Nephron progenitor cell (in vitro differentiated cells): ENCODE measurements around the gene NXPE3.

ENCODE experiments used
- DNase-seq: peaks from one replicate; pipeline ENCODE4 v3.0.0; 2021
- H3K27ac Mint-ChIP-seq: 2 replicates; pipeline ENCODE4 v1.8.0; 2021; ENCODE audit warnings: mild to moderate bottlenecking, moderate library complexity, mixed read lengths
- H3K27me3 Mint-ChIP-seq: 2 replicates; pipeline ENCODE4 v1.8.0; 2021; ENCODE audit warnings: mild to moderate bottlenecking, low read depth, mixed read lengths; ENCODE audit not compliant: poor library complexity
- H3K36me3 Mint-ChIP-seq: 2 replicates; pipeline ENCODE4 v1.8.0; 2021; ENCODE audit warnings: low read depth, mixed read lengths
- H3K4me1 Mint-ChIP-seq: 2 replicates; pipeline ENCODE4 v1.8.0; 2021; ENCODE audit warnings: mixed read lengths
- H3K4me3 Mint-ChIP-seq: 2 replicates; pipeline ENCODE4 v1.8.0; 2021; ENCODE audit warnings: mild to moderate bottlenecking, moderate library complexity, mixed read lengths
- H3K9me3 Mint-ChIP-seq: 2 replicates; pipeline ENCODE4 v1.8.0; 2021; ENCODE audit warnings: mild to moderate bottlenecking, moderate library complexity, mixed read lengths
- CTCF ChIP-seq: fragments of 200-600 bp; sonication (generic); IDR thresholded peaks from 2 replicates; pipeline ENCODE4 v1.5.0; 2021; ENCODE audit warnings: antibody characterized with exemption

The NXPE3 gene

GRCh38 chr3:101807888-101808287 lies 28.9 kb downstream of the NXPE3 start:
- TF ChIP-seq CTCF: no peak
- Mint-ChIP-seq H3K4me3 (no peak overlapping the region), H3K4me1 (peaks cover 20% of the 10 kb centered on the region)

GRCh38 chr3:101809178-101810021 lies 30.4 kb downstream of the NXPE3 start:
- peak; percentile 76 for TF ChIP-seq CTCF
- peaks cover 28% of the 10 kb centered on the region for H3K4me1 Mint-ChIP-seq
- no peak overlapping the region for H3K4me3 Mint-ChIP-seq
- no peaks in the 10 kb centered on the region for H3K9me3 Mint-ChIP-seq
- DNase-seq: peak; percentile 28
- no peak overlapping the region for H3K27ac Mint-ChIP-seq
- H3K36me3 Mint-ChIP-seq: no peaks in the 10 kb centered on the region
- no peaks in the 10 kb centered on the region for H3K27me3 Mint-ChIP-seq

More at GRCh38 chr3:101807888-101808287, 28.9 kb downstream of the NXPE3 start:
- Mint-ChIP-seq H3K27ac (no peak overlapping the region), H3K27me3 (no peaks in the 10 kb centered on the region), H3K9me3 (no peaks in the 10 kb centered on the region), H3K36me3 (peaks cover 9% of the 10 kb centered on the region)
- DNase-seq: no peak

- Mint-ChIP-seq H3K27ac (no peak overlapping the region), H3K9me3 (no peaks in the 10 kb centered on the region), H3K27me3 (peaks cover 3% of the 10 kb centered on the region), H3K4me1 (peaks cover 32% of the 10 kb centered on the region), H3K36me3 (no peaks in the 10 kb centered on the region), H3K4me3 (no peak overlapping the region)
- TF ChIP-seq CTCF: no peak
- DNase-seq: no peak
Measured at GRCh38 chr3:101810022-101810418, 31.0 kb downstream of the NXPE3 start.

- DNase-seq: no peak
- Mint-ChIP-seq H3K4me1 (peaks cover 42% of the 10 kb centered on the region), H3K9me3 (no peaks in the 10 kb centered on the region), H3K4me3 (no peak overlapping the region), H3K27me3 (peaks cover 3% of the 10 kb centered on the region), H3K27ac (no peak overlapping the region), H3K36me3 (peaks cover 3% of the 10 kb centered on the region)
- no peak for TF ChIP-seq CTCF
Measured at GRCh38 chr3:101811875-101812274, 32.9 kb downstream of the NXPE3 start.

- Mint-ChIP-seq H3K4me3 (no peak overlapping the region), H3K36me3 (peaks cover 3% of the 10 kb centered on the region), H3K9me3 (no peaks in the 10 kb centered on the region), H3K27ac (no peak overlapping the region), H3K27me3 (peaks cover 3% of the 10 kb centered on the region), H3K4me1 (peaks cover 42% of the 10 kb centered on the region)
- no peak for DNase-seq
- TF ChIP-seq CTCF: no peak
Measured at GRCh38 chr3:101812895-101813294, 33.9 kb downstream of the NXPE3 start.
